ENCODE data around the gene GUCY2C.

Gene GUCY2C

DNA sequence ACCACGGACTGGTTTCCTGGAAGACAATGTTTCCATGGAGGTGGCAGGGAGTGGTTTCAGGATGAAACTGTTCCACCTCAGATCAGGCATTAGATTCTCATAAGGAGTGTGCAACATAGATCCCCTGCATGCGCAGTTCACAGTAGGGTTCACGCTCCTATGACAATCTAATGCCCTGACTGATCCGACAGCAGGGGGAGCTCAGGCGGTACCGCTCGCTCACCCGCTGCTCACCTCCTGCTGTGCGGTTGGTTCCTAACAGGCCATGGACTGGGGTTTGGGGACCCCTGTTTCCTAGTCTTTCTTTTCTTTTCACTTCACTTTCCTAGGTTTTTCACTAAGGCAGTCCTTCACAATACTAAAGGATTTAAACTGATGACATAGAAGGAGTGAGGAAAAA lies 39.6 kb downstream of the GUCY2C start:
- no peak overlapping the region for H3K4me3 ChIP-seq (IDR thresholded peaks at IDR 0.05; ENCODE audit: insufficient read depth, low read depth, low read length)
- TF ChIP-seq, protein P1, sequence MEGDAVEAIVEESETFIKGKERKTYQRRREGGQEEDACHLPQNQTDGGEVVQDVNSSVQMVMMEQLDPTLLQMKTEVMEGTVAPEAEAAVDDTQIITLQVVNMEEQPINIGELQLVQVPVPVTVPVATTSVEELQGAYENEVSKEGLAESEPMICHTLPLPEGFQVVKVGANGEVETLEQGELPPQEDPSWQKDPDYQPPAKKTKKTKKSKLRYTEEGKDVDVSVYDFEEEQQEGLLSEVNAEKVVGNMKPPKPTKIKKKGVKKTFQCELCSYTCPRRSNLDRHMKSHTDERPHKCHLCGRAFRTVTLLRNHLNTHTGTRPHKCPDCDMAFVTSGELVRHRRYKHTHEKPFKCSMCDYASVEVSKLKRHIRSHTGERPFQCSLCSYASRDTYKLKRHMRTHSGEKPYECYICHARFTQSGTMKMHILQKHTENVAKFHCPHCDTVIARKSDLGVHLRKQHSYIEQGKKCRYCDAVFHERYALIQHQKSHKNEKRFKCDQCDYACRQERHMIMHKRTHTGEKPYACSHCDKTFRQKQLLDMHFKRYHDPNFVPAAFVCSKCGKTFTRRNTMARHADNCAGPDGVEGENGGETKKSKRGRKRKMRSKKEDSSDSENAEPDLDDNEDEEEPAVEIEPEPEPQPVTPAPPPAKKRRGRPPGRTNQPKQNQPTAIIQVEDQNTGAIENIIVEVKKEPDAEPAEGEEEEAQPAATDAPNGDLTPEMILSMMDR (conservative IDR thresholded peaks at IDR 0.05; ENCODE audit: low read depth, low read length): no peak

DNA sequence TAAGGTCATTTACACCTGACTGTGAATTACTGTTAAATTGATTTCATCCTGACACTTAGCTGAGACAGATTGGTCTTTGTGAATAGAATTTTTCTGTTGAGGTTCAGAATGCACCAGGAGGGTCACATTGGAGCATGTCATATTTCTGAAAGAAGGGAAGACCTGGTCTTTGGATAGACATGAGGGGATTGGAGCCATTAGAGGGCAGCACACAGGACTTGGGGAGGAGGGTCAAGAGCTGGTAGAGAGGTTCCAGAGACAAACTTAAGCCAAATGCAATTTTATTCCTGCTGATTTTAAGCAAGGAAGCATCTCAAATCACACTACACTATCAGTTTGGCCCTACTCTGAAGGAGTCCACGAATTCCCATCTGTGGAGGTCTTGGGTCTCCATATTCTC lies 41.1 kb downstream of the GUCY2C start:
- H3K4me2 ChIP-seq: no peak overlapping the region
- no peaks in the 10 kb centered on the region for H3K79me2 ChIP-seq (ENCODE audit: insufficient read depth, low read depth)
- H3K27ac ChIP-seq: no peak overlapping the region
- no peaks in the 10 kb centered on the region for H3K36me3 ChIP-seq (ENCODE audit: insufficient read depth)
- no peak overlapping the region for H3K9ac ChIP-seq
- no peak overlapping the region for H3K4me3 ChIP-seq (IDR thresholded peaks at IDR 0.05; ENCODE audit: insufficient read depth, low read depth, low read length)
- H4K20me1 ChIP-seq (ENCODE audit: insufficient read depth): no peaks in the 10 kb centered on the region
- no peaks in the 10 kb centered on the region for H3K27me3 ChIP-seq (ENCODE audit: insufficient read depth, low read depth)
- H2AFZ ChIP-seq (ENCODE audit: low read depth): no peak overlapping the region
- TF ChIP-seq, protein P1 (conservative IDR thresholded peaks at IDR 0.05; ENCODE audit: low read depth, low read length): no peak
- no peaks in the 10 kb centered on the region for H3K4me1 ChIP-seq (ENCODE audit: low read depth, poor library complexity, severe bottlenecking)

More for the DNA sequence above, 39.6 kb downstream of the GUCY2C start:
- Histone ChIP-seq H3K36me3 (ENCODE audit: insufficient read depth) (no peaks in the 10 kb centered on the region), H2AFZ (ENCODE audit: low read depth) (no peak overlapping the region), H3K79me2 (ENCODE audit: insufficient read depth, low read depth) (no peaks in the 10 kb centered on the region), H3K9ac (no peak overlapping the region), H4K20me1 (ENCODE audit: insufficient read depth) (no peaks in the 10 kb centered on the region), H3K27me3 (ENCODE audit: insufficient read depth, low read depth) (no peaks in the 10 kb centered on the region), H3K4me1 (ENCODE audit: low read depth, poor library complexity, severe bottlenecking) (no peaks in the 10 kb centered on the region), H3K4me2 (no peak overlapping the region), H3K27ac (no peak overlapping the region)

DNA sequence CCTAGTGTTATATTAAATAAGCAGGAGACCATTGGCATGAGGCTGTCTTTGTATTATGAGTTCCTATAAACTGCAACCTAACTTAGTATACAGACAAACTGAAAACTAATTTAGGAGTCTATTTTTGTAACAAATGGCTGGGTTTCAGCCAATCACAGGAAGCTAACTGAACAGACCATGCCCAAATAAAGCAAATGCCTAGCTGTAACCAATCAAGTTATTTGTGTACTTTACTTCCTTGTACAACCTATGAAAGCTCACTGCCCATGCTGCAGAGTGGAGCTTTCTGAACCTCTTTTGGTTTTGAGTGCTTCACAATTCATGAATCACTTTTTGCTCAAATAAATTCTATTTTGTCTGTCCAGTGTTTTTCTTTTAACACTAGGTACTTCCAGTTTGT lies 41.6 kb downstream of the GUCY2C start:
- H3K27me3 ChIP-seq (ENCODE audit: insufficient read depth, low read depth): no peaks in the 10 kb centered on the region
- no peaks in the 10 kb centered on the region for H3K36me3 ChIP-seq (ENCODE audit: insufficient read depth)
- no peaks in the 10 kb centered on the region for H4K20me1 ChIP-seq (ENCODE audit: insufficient read depth)

DNA sequence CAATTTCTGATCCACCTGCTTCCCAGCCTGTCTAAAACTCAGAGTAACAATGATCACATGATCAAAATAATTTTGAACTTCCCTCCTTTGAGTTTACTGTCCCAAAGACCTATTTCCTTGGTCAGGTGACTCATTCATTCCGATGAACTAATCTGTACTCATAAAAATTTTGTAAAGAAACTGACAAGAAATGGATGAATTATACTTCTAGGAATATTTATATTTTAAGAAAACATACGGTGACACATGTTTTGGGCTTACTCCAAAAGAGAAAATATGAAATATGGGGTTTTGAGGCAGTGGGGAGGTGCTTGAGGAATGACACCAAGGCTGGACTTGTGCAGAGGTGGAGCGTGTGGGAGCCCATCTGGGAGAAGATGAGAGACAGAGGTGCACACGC lies 42.0 kb downstream of the GUCY2C start:
- no peaks in the 10 kb centered on the region for H3K79me2 ChIP-seq (ENCODE audit: insufficient read depth, low read depth)
- no peaks in the 10 kb centered on the region for H3K36me3 ChIP-seq (ENCODE audit: insufficient read depth)
- H3K27ac ChIP-seq: no peak overlapping the region
- H3K4me2 ChIP-seq: no peak overlapping the region
- no peak overlapping the region for H3K9ac ChIP-seq
- H3K4me3 ChIP-seq (IDR thresholded peaks at IDR 0.05; ENCODE audit: insufficient read depth, low read depth, low read length): no peak overlapping the region
- no peaks in the 10 kb centered on the region for H4K20me1 ChIP-seq (ENCODE audit: insufficient read depth)
- H3K4me1 ChIP-seq (ENCODE audit: low read depth, poor library complexity, severe bottlenecking): no peaks in the 10 kb centered on the region
- H2AFZ ChIP-seq (ENCODE audit: low read depth): no peak overlapping the region
- TF ChIP-seq, protein P1 (conservative IDR thresholded peaks at IDR 0.05; ENCODE audit: low read depth, low read length): no peak
- no peaks in the 10 kb centered on the region for H3K27me3 ChIP-seq (ENCODE audit: insufficient read depth, low read depth)

More for the DNA sequence above, 41.6 kb downstream of the GUCY2C start:
- no peak overlapping the region for H2AFZ ChIP-seq (ENCODE audit: low read depth)
- no peaks in the 10 kb centered on the region for H3K4me1 ChIP-seq (ENCODE audit: low read depth, poor library complexity, severe bottlenecking)
- TF ChIP-seq, protein P1 (conservative IDR thresholded peaks at IDR 0.05; ENCODE audit: low read depth, low read length): no peak
- no peak overlapping the region for H3K9ac ChIP-seq
- no peak overlapping the region for H3K27ac ChIP-seq
- no peaks in the 10 kb centered on the region for H3K79me2 ChIP-seq (ENCODE audit: insufficient read depth, low read depth)
- H3K4me3 ChIP-seq (IDR thresholded peaks at IDR 0.05; ENCODE audit: insufficient read depth, low read depth, low read length): no peak overlapping the region
- H3K4me2 ChIP-seq: no peak overlapping the region

Measured in KMS-11 (cell line).